Adrenal gland (tissue), 12 donors: ENCODE measurements around the gene MICU1. TPM values are rescaled to one million over a fixed set of nuclear protein-coding genes. Genes with fewer than 3 reads are reported as not detected.

ENCODE experiments used
- DNase-seq, 7 donors: peaks; one replicate each; pipeline ENCODE4 v3.0.0-alpha.2; 2019 to 2020
- H3K27ac ChIP-seq, 5 donors: fragments of 200-600 bp; sonication (generic) in 4 of 5; 1 replicate in 3 of 5; 2 replicates in 2 of 5; pipeline versions ENCODE4 v1.5.1 to v1.8.0; 2016 to 2020; ENCODE audit warnings: mild to moderate bottlenecking in 1 of 5
- H3K27me3 ChIP-seq: fragments of 200-600 bp; 2 replicates; pipeline ENCODE4 v1.8.0; 2021
- H3K36me3 ChIP-seq, 2 donors: fragments of 200-600 bp; replicated peaks in 1 of 2; 1 replicate in 1 of 2; 2 replicates in 1 of 2; pipeline versions ENCODE4 v1.5.1 to v1.8.0; 2018 to 2022
- H3K4me1 ChIP-seq, 2 donors: fragments of 200-600 bp; replicated peaks in 1 of 2; 1 replicate in 1 of 2; 2 replicates in 1 of 2; pipeline versions ENCODE4 v1.5.1 to v1.8.0; 2018 to 2021
- H3K4me3 ChIP-seq, 4 donors: fragments of 200-600 bp; sonication (generic) in 3 of 4; one replicate each; pipeline ENCODE4 v1.5.1; 2016 to 2018
- H3K9me3 ChIP-seq, 3 donors: fragments of 200-600 bp; sonication (generic) in 1 of 3; replicated peaks in 1 of 3; 1 replicate in 2 of 3; 2 replicates in 1 of 3; pipeline versions ENCODE4 v1.5.1 to v1.8.0; 2016 to 2021
- CTCF ChIP-seq, 6 experiments: fragments of 450-650 bp in 4 of 6; fragments of 200-600 bp in 2 of 6; sonication (generic) in 1 of 6; IDR thresholded peaks; 1 replicate in 5 of 6; 2 replicates in 1 of 6; pipeline versions ENCODE4 v1.5.1 to v1.8.0; 2016 to 2021; ENCODE audit warnings: antibody characterized with exemption in 6 of 6, mild to moderate bottlenecking in 2 of 6, moderate library complexity in 1 of 6
- POLR2A ChIP-seq, 2 donors: fragments of 450-650 bp; IDR thresholded peaks; one replicate each; pipeline ENCODE4 v1.6.1; 2017; ENCODE audit warnings: antibody characterized with exemption in 2 of 2, mild to moderate bottlenecking in 2 of 2, moderate library complexity in 1 of 2
- WGBS, 4 donors: extraction: QIAGEN DNeasy Blood & Tissue Kit in 2 of 4; methylation state at CpG; one replicate each; pipeline versions ENCODE4 v1.1.5 to v1.1.7; 2013 to 2017; 5-methylcytosine and 5-hydroxymethylcytosine counted together
- intact Hi-C, 2 donors: fragments of 100-400 bp; cut with DNase I; formaldehyde crosslinking; loops; one replicate each; pipeline versions ENCODE4 v1.14.1 to v1.15.0; 2022 to 2023
- polyA plus RNA-seq, 3 donors: library from polyadenylated mRNA; stranded (reverse); fragments of 200-250 nt in 2 of 3; fragments of 350-450 nt in 1 of 3; fragmentation: Illumina TruSeq in 1 of 3; extraction: RNeasy Lipid Tissue Mini Kit (QIAGEN cat#74804) in 1 of 3; gene quantifications; one replicate each; pipeline ENCODE4 v1.2.3, GENCODE V29; 2013 to 2014
- small RNA-seq, 2 donors: library from RNA; depleted of rRNA; stranded (forward); fragments of <200 nt; gene quantifications; one replicate each; pipeline ENCODE3, GENCODE V24; 2016
- total RNA-seq, 9 donors: library from RNA; depleted of rRNA in 4 of 9; stranded (reverse); fragments of >200 nt in 4 of 9; fragments of 120-200 nt in 1 of 9; fragmentation: NEBNext Ultra II Directional in 1 of 9; extraction: Animal tissue kit (Norgen Biotek cat#: 25700) in 1 of 9; gene quantifications; one replicate each; pipeline versions ENCODE4 v1.1.0 to v1.2.4, GENCODE V29; 2013 to 2023
- donor health status: healthy with polysubstance abuse.
- donor health status: Bipolar disorder and iron deficiency.
- donor health status: DM: yes; HTN: yes; CAD: no.
- donor health status: DM: no; HTN: no; CAD: no.
- donor health status: DM: no; HTN: no; CAD: no.
- donor health status: DM: yes; HTN: yes; CAD: no.

The MICU1 gene
- total and polyA plus RNA-seq, 12 donors = 56.5 to 122 (median 90.2) TPM

- Histone ChIP-seq H3K27me3 (no peaks in the 10 kb centered on the region), H3K9me3 (no peaks in the 10 kb centered on the region), H3K27ac (peak overlapping the region; percentile 92 to 98 (median 96)), H3K36me3 (no peaks in the 10 kb centered on the region), H3K4me1 (peaks cover 61 to 77% of the 10 kb centered on the region in 2 donors), H3K4me3 (peak overlapping the region in 2 of 4 donors; percentile 8 to 35)
- intact Hi-C loops = loop anchor here in 1 of 2 donors (10.0 kb wide), 1 partner anchor 45 kb away; the partner anchor contains the start of gene DDIT4
- WGBS, 4 donors = 6 to 29% (median 6%) methylated on average over 2 to 60 of the region's 60 CpGs
- DNase-seq = peak; percentile 92 to 97 (median 95)
- TF ChIP-seq CTCF (IDR thresholded peaks at IDR 0.05) = no peak
- TF ChIP-seq POLR2A (IDR thresholded peaks at IDR 0.05) = peak; percentile 14 to 59
Observed at GRCh38 chr10:72319416-72320254, 306.2 kb downstream of the MICU1 start.

- Histone ChIP-seq H3K4me3 (peak overlapping the region in 1 of 4 donors; percentile 35), H3K9me3 (no peaks in the 10 kb centered on the region), H3K4me1 (peaks cover 62 to 77% of the 10 kb centered on the region in 2 donors), H3K36me3 (no peaks in the 10 kb centered on the region), H3K27ac (peak overlapping the region; percentile 92 to 98 (median 96)), H3K27me3 (no peaks in the 10 kb centered on the region)
- peak in 2 of 7 donors; percentile 50 to 53 for DNase-seq
- intact Hi-C loops = no loop called here
- WGBS, 4 donors = 50 to 76% (median 56%) methylated on average over 8 to 10 of the region's 10 CpGs
- TF ChIP-seq POLR2A (IDR thresholded peaks at IDR 0.05) = no peak
- no peak for TF ChIP-seq CTCF (IDR thresholded peaks at IDR 0.05)
Observed at GRCh38 chr10:72318418-72319262, 307.2 kb downstream of the MICU1 start.

Small RNAs within 50 kb of the gene (small RNA-seq; reads per million reads assigned to genes)
- gene AL513185.2 (0 reads per million in 2 donors), gene HMGN2P34 (0 reads per million in 2 donors), gene RF00019 (0 reads per million in 2 donors), gene RN7SL840P (0 reads per million in 2 donors), gene RNU6-805P (0 reads per million in 2 donors)

Other genes with a start within 250 kb of the MICU1 start
- gene MCU, start 66.1 kb upstream of the MICU1 start, total RNA-seq = 10 to 100 TPM in 8 of 9 donors, 1 to 10 TPM in 1; 6.4 to 22.2 (median 14.9) TPM
- 10 to 100 TPM; 15.0 to 22.2 (median 15.7) TPM for gene MCU, start 66.1 kb upstream of the MICU1 start, polyA plus RNA-seq